ENCODE measurements around the gene CYTIP.

DNA sequence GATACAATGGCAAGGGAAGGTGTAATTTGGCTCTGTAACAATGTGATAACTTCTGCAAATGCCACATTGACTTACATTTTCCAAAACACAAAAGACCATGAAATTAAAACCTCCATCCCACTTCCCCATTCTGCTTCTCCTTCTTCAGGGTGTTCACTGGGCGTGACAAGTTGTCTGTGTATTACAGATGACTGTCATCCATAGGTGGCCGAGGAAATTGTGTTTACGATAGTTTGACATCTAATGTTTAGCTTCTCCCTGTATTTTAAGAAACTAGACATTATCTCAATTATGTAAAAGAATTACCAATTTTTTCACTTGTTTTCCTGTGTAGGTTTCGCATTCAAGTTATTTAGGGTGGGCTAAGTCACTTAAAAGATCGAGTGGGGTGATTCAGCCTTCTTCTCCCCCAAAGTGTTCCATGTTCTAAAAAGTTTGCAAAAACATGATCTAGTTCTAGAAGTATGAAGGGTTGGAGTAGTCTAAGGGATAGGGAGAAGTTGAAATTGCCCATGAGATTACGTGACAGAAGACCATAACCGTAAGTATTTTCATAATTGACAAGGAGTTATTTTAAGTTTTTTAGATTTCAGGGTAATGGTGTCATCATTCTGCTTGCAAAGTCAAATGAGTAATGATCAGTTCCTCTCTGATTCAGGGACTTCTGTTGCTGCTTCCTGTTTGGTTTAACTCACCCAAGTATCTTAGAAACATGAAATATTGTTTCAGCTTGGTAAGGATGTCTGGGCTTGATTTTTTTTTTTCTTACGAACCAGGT is 25.2 kb upstream of the CYTIP start:
- TF ChIP-seq, protein P1, sequence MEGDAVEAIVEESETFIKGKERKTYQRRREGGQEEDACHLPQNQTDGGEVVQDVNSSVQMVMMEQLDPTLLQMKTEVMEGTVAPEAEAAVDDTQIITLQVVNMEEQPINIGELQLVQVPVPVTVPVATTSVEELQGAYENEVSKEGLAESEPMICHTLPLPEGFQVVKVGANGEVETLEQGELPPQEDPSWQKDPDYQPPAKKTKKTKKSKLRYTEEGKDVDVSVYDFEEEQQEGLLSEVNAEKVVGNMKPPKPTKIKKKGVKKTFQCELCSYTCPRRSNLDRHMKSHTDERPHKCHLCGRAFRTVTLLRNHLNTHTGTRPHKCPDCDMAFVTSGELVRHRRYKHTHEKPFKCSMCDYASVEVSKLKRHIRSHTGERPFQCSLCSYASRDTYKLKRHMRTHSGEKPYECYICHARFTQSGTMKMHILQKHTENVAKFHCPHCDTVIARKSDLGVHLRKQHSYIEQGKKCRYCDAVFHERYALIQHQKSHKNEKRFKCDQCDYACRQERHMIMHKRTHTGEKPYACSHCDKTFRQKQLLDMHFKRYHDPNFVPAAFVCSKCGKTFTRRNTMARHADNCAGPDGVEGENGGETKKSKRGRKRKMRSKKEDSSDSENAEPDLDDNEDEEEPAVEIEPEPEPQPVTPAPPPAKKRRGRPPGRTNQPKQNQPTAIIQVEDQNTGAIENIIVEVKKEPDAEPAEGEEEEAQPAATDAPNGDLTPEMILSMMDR (IDR thresholded peaks at IDR 0.05; ENCODE audit: low read depth, low read length) = no peak
- TF ChIP-seq, protein P2, sequence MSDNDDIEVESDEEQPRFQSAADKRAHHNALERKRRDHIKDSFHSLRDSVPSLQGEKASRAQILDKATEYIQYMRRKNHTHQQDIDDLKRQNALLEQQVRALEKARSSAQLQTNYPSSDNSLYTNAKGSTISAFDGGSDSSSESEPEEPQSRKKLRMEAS (IDR thresholded peaks at IDR 0.05; ENCODE audit: low read depth, low read length) = no peak
- no peak for TF ChIP-seq POLR2A (IDR thresholded peaks at IDR 0.05; ENCODE audit: extremely low read depth, insufficient read length)
- no peak for TF ChIP-seq MYC (IDR thresholded peaks at IDR 0.05; ENCODE audit: low read depth, low read length)
